ENCODE results near the gene SYNGR1. TPM values are rescaled to one million over a fixed set of nuclear protein-coding genes. Genes with fewer than 3 reads are reported as not detected.

The SYNGR1 gene
- total RNA-seq, 2 experiments from 2014 or later: 2.4 to 3.8 TPM

GRCh38 chr22:39382410-39382809 lies 32.6 kb downstream of the SYNGR1 start:
- H3K4me3 Mint-ChIP-seq: no peak overlapping the region

DNA sequence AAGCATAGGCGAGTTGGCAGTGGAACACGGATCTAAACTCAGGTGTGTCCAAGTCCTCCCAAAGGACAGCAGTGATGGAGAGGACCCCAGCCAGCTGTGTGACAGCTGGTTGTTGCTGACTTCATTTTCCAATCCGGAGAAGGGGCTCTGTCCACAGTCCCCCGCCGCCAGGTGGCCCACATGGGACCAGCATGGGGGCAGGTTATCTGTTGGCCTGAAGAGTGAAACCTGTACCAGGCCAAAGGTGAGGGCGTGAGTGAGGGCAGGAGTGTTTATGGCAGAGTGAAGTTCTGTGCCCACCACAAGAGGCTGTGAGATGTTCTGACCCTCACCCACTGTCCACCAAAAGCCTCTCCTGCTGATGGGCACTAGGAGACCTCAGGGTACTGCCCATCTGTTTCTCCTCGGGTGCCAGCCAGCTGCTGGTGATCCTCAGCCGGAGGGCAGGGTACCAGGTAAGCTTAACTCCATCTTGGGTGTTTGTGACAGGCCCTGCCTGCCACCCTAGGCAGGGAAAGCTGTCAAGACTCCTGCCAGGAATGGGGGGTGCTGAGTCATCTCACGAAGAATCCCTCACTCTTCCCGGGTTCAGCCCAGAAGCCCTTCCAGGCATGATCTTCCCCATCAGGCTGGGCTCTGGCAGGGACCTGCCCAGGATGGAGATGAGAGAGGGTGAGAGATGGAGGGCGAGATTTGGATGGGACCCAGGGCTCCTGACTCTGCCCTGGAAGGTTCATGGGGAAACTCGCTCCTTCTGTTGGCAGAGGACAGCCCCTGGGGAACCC lies 34.2 kb downstream of the SYNGR1 start:
- ChIA-PET CTCF (interaction anchor here (0.6 kb wide), 1 partner anchor 39 kb away, joined by 4 read pairs; no protein-coding TSS in a partner anchor), POLR2A (no interaction called here)
- Mint-ChIP-seq H3K4me1 (ENCODE audit: low read depth) (peaks cover 8% of the 10 kb centered on the region), H3K9me3 (no peaks in the 10 kb centered on the region), H3K27ac (no peak overlapping the region), H3K36me3 (ENCODE audit: low read depth) (no peaks in the 10 kb centered on the region), H3K4me3 (no peak overlapping the region), H3K27me3 (no peaks in the 10 kb centered on the region)
- intact Hi-C loops (cut with micrococcal nuclease): loop anchor here (10.0 kb wide), 1 partner anchor 59 kb away; no protein-coding TSS in a partner anchor
- no peak for ATAC-seq
- TF ChIP-seq, protein P1, sequence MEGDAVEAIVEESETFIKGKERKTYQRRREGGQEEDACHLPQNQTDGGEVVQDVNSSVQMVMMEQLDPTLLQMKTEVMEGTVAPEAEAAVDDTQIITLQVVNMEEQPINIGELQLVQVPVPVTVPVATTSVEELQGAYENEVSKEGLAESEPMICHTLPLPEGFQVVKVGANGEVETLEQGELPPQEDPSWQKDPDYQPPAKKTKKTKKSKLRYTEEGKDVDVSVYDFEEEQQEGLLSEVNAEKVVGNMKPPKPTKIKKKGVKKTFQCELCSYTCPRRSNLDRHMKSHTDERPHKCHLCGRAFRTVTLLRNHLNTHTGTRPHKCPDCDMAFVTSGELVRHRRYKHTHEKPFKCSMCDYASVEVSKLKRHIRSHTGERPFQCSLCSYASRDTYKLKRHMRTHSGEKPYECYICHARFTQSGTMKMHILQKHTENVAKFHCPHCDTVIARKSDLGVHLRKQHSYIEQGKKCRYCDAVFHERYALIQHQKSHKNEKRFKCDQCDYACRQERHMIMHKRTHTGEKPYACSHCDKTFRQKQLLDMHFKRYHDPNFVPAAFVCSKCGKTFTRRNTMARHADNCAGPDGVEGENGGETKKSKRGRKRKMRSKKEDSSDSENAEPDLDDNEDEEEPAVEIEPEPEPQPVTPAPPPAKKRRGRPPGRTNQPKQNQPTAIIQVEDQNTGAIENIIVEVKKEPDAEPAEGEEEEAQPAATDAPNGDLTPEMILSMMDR (IDR thresholded peaks at IDR 0.05): no peak
- DNase-seq: no peak

More at GRCh38 chr22:39382410-39382809, 32.6 kb downstream of the SYNGR1 start:
- ChIA-PET CTCF (no interaction called here), POLR2A (no interaction called here)
- Mint-ChIP-seq H3K27me3 (no peaks in the 10 kb centered on the region), H3K9me3 (no peaks in the 10 kb centered on the region), H3K36me3 (ENCODE audit: low read depth) (no peaks in the 10 kb centered on the region), H3K27ac (no peak overlapping the region), H3K4me1 (ENCODE audit: low read depth) (peaks cover 1% of the 10 kb centered on the region)
- ATAC-seq: peak; percentile 27
- no peak for DNase-seq
- intact Hi-C loops (cut with micrococcal nuclease): loop anchor here (10.0 kb wide), 1 partner anchor 58 kb away; no protein-coding TSS in a partner anchor
- TF ChIP-seq, protein P1 (IDR thresholded peaks at IDR 0.05): no peak

DNA sequence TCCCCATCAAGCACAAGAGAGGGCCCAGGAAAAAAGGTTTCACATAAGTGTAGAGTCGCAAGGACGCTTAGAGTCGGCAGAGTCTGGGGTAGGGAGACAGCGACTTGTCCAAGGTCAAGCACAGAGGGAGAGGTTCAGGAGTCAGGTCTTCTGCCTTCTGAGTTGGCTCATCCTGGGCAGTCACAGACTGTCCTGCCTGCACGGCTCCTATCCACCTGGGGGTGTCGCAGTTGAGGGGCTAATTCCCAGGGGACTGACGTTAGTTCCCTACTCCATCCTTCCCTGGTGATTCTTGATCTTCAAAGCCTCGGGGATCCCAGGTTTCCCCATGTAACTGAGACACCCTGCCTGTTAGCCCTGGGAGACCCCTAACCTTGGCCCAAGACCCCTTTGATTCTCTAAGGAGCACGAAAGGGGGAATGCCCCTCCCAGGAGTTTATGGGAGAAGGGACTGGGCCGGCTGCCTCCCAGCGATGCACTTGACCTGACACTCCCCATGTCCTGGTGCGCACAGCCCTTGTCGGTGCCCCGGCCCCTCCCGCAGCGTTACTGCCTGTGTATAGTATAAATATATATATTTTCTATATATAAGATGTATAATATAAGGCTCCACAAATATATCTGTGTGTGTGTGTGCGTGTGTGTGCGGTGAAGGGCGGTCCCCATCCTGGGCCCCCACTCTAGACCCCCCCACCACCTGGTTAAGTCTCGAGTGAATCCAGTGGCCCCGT lies 35.1 kb downstream of the SYNGR1 start:
- H3K36me3 Mint-ChIP-seq (ENCODE audit: low read depth): no peaks in the 10 kb centered on the region
- no peak overlapping the region for H3K4me3 Mint-ChIP-seq
- H3K27ac Mint-ChIP-seq: no peak overlapping the region
- no peak for DNase-seq
- ATAC-seq: no peak
- POLR2A ChIA-PET: no interaction called here
- CTCF ChIA-PET: interaction anchor here (0.6 kb wide), 1 partner anchor 40 kb away, joined by 4 read pairs; no protein-coding TSS in a partner anchor
- TF ChIP-seq, protein P1 (IDR thresholded peaks at IDR 0.05): no peak
- H3K4me1 Mint-ChIP-seq (ENCODE audit: low read depth): peaks cover 8% of the 10 kb centered on the region
- no peaks in the 10 kb centered on the region for H3K9me3 Mint-ChIP-seq
- intact Hi-C loops (cut with micrococcal nuclease): loop anchor here (10.0 kb wide), 1 partner anchor 60 kb away; no protein-coding TSS in a partner anchor
- H3K27me3 Mint-ChIP-seq: no peaks in the 10 kb centered on the region

DNA sequence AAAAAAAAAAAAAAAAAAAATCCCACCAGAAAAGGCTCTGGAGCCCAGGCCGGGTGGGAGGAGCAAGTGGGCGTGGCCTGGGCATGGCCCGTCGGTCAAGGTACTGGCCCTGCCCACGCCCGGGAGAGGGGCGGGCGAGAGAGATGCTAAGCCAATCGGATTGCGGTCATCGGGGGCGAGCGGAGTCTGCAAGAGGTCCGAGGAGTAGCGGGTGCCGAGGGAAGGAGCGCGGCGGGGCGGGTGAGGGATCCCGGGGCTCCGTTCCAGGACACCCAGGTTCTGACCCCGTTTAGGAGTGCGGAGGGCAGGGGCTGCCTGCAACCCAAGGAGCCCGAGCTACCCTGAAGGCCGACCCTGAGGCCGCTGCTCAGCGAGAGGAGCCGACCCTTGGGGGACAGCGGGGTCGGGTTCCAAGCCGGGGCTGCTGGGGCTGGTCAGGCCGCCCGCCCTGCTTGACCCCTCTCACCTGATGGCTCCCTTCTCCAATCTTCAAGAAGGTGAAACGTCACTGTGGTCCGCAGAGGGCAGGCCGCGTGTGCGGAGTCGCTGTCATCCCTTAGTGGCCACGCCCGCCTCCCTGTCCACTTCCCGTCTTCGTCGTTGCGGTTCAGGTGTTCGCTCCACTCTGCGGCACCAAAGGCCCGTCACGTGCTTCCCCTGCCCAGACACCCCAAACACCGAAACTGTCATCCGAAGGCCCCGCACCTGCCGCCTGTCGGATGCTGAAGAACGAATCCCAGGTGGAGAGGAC lies 38.6 kb downstream of the SYNGR1 start:
- Mint-ChIP-seq H3K4me1 (ENCODE audit: low read depth) (peaks cover 8% of the 10 kb centered on the region), H3K27ac (peak overlapping the region; percentile 66), H3K9me3 (no peaks in the 10 kb centered on the region), H3K27me3 (no peaks in the 10 kb centered on the region), H3K4me3 (peak overlapping the region; percentile 71), H3K36me3 (ENCODE audit: low read depth) (no peaks in the 10 kb centered on the region)
- intact Hi-C loops (cut with micrococcal nuclease): loop anchor here (10.0 kb wide), 1 partner anchor 64 kb away; no protein-coding TSS in a partner anchor
- DNase-seq: peak; percentile 81
- ChIA-PET POLR2A (interaction anchor here (0.7 to 1.7 kb wide), 2 partner anchors 14 to 70 kb away, joined by 3 to 5 read pairs; no protein-coding TSS in a partner anchor), CTCF (interaction anchor here (1.4 kb wide), 1 partner anchor 11 kb away, joined by 5 read pairs; the partner anchor contains the start of gene TAB1)
- ATAC-seq: peak; percentile 85
- TF ChIP-seq, protein P1 (IDR thresholded peaks at IDR 0.05): no peak

Data from activated CD8-positive, alpha-beta T cell treated with anti-CD3 and anti-CD28 coated beads for 36 hours (primary cell).